Lung (tissue), 12 donors: ENCODE measurements around the gene ELF5. TPM values are rescaled to one million over a fixed set of nuclear protein-coding genes. Genes with fewer than 3 reads are reported as not detected.

Experiments used
- ATAC-seq: fragments of 200-7000 bp; cut with Tn5 transposase; one replicate; pipeline ENCODE4 v1.9.1; 2020; ENCODE audit warnings: moderate number of reproducible peaks; ENCODE audit not compliant: insufficient read depth, low FRiP score
- DNase-seq, 3 donors: peaks; one replicate each; pipeline ENCODE4 v3.0.0-alpha.2; 2013 to 2017
- H3K27ac ChIP-seq, 2 donors: one replicate each; pipeline ENCODE4 v1.5.1; 2013; ENCODE audit warnings: mild to moderate bottlenecking in 2 of 2, moderate library complexity in 2 of 2, control low read depth in 1 of 2, inconsistent platforms in 1 of 2, low read depth in 1 of 2, low read length in 1 of 2
- H3K27me3 ChIP-seq, 3 donors: one replicate each; pipeline ENCODE4 v1.5.1; 2013; ENCODE audit warnings: low read length in 2 of 3; ENCODE audit not compliant: control insufficient read depth in 3 of 3, insufficient read depth in 3 of 3
- H3K36me3 ChIP-seq, 4 donors: one replicate each; pipeline ENCODE4 v1.5.1; 2013; ENCODE audit warnings: low read length in 4 of 4, mild to moderate bottlenecking in 1 of 4, moderate library complexity in 1 of 4; ENCODE audit not compliant: control insufficient read depth in 4 of 4, insufficient read depth in 4 of 4
- H3K4me1 ChIP-seq, 5 donors: one replicate each; pipeline ENCODE4 v1.5.1; 2013; ENCODE audit warnings: low read length in 5 of 5, mild to moderate bottlenecking in 2 of 5, moderate library complexity in 1 of 5; ENCODE audit not compliant: control insufficient read depth in 5 of 5, insufficient read depth in 5 of 5
- H3K4me3 ChIP-seq: one replicate; pipeline ENCODE4 v1.5.1; 2013; ENCODE audit warnings: mild to moderate bottlenecking, control low read depth, moderate library complexity
- H3K9ac ChIP-seq, 2 donors: one replicate each; pipeline ENCODE4 v1.5.1; 2013; ENCODE audit warnings: low read length in 2 of 2, control low read depth in 1 of 2; ENCODE audit not compliant: insufficient read depth in 1 of 2
- H3K9me3 ChIP-seq, 4 donors: one replicate each; pipeline ENCODE4 v1.5.1; 2013; ENCODE audit warnings: low read length in 3 of 4, mild to moderate bottlenecking in 1 of 4, moderate library complexity in 1 of 4; ENCODE audit not compliant: control insufficient read depth in 4 of 4, insufficient read depth in 3 of 4
- WGBS, 2 donors: extraction: QIAGEN DNeasy Blood & Tissue Kit; methylation state at CpG; one replicate each; pipeline ENCODE4 v1.1.7; 2013; 5-methylcytosine and 5-hydroxymethylcytosine counted together
- polyA plus RNA-seq, 2 donors: library from polyadenylated mRNA; stranded (reverse); fragments of 200-250 nt; gene quantifications; one replicate each; pipeline ENCODE4 v1.2.1, GENCODE V29; 2013
- total RNA-seq, 2 donors: library from RNA; depleted of rRNA in 1 of 2; stranded (reverse); fragments of >200 nt in 1 of 2; gene quantifications; one replicate each; pipeline ENCODE4 v1.2.1, GENCODE V29; 2014 to 2021
- TF ChIP-seq, protein P1 (sequence below): IDR thresholded peaks from 2 replicates; pipeline ENCODE4 v1.5.1; 2012; ENCODE audit warnings: mild to moderate bottlenecking; ENCODE audit errors: control extremely low read depth, extremely low read depth
- donor health status: control.
- donor health status: control.
- donor health status: Bipolar disorder and iron deficiency.
- donor health status: healthy.
- donor health status: DM: yes; HTN: yes; CAD: no.

ELF5 gene
- total and polyA plus RNA-seq, 4 donors: 1.4 to 24.6 (median 7.2) TPM

GRCh38 chr11:34537636-34538035 is 24.0 kb upstream of the ELF5 start:
- Histone ChIP-seq H3K27me3 (no peaks in the 10 kb centered on the region), H3K9me3 (peaks cover 0 to 8% (median 6%) of the 10 kb centered on the region in 4 donors), H3K36me3 (no peaks in the 10 kb centered on the region), H3K9ac (no peak overlapping the region), H3K4me3 (no peak overlapping the region), H3K4me1 (no peaks in the 10 kb centered on the region), H3K27ac (no peak overlapping the region)
- ATAC-seq (no peak), DNase-seq (no peak)
- WGBS, 2 donors: 68 to 71% methylated on average over 1 of the region's 1 CpG
- TF ChIP-seq, protein P1, sequence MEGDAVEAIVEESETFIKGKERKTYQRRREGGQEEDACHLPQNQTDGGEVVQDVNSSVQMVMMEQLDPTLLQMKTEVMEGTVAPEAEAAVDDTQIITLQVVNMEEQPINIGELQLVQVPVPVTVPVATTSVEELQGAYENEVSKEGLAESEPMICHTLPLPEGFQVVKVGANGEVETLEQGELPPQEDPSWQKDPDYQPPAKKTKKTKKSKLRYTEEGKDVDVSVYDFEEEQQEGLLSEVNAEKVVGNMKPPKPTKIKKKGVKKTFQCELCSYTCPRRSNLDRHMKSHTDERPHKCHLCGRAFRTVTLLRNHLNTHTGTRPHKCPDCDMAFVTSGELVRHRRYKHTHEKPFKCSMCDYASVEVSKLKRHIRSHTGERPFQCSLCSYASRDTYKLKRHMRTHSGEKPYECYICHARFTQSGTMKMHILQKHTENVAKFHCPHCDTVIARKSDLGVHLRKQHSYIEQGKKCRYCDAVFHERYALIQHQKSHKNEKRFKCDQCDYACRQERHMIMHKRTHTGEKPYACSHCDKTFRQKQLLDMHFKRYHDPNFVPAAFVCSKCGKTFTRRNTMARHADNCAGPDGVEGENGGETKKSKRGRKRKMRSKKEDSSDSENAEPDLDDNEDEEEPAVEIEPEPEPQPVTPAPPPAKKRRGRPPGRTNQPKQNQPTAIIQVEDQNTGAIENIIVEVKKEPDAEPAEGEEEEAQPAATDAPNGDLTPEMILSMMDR: no peak

DNA sequence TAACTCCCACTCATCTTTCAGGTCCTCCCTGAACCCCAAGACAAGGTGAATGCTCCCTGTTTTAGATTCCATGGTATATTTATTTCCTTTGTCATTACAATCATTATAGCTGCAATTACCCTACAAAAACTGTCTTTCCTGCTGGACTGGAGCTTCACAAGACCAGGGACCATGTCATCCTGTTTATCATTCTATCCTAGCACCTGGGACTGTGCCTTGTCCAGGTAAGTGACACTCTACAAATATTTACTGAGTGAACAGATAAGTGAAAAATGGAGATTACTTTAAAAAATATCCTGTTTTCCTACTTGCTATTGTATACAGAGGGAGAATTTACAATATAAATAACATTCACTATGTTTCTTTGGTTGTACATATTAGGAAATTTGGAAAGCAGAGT is 22.5 kb upstream of the ELF5 start:
- Histone ChIP-seq H3K9me3 (peaks cover 0 to 8% (median 6%) of the 10 kb centered on the region in 4 donors), H3K27me3 (no peaks in the 10 kb centered on the region)
- TF ChIP-seq, protein P1: no peak

GRCh38 chr11:34534826-34535225 is 21.2 kb upstream of the ELF5 start:
- DNase-seq: no peak

More for the DNA sequence above, 22.5 kb upstream of the ELF5 start:
- Histone ChIP-seq H3K9ac (no peak overlapping the region), H3K36me3 (no peaks in the 10 kb centered on the region), H3K27ac (no peak overlapping the region), H3K4me1 (no peaks in the 10 kb centered on the region), H3K4me3 (no peak overlapping the region)
- no peak for DNase-seq
- no peak for ATAC-seq

More at GRCh38 chr11:34534826-34535225, 21.2 kb upstream of the ELF5 start:
- Histone ChIP-seq H3K4me3 (no peak overlapping the region), H3K36me3 (no peaks in the 10 kb centered on the region), H3K9me3 (peaks cover 0 to 8% (median 6%) of the 10 kb centered on the region in 4 donors), H3K27me3 (no peaks in the 10 kb centered on the region), H3K27ac (no peak overlapping the region), H3K9ac (no peak overlapping the region), H3K4me1 (no peaks in the 10 kb centered on the region)
- TF ChIP-seq, protein P1: no peak
- WGBS, 2 donors: 84 to 96% methylated on average over 3 of the region's 3 CpGs
- no peak for ATAC-seq
